NCI-H748 (cell line): ENCODE measurements around the gene NSMF.

Experiments used
- DNase-seq: peaks from one replicate; lab custom pipeline; 2025; ENCODE audit not compliant: unreplicated experiment; lab: John Stamatoyannopoulos, UW

NSMF gene

GRCh38 chr9:137459152-137459600 lies at the start of gene NSMF:
Gene NSMF (minus strand): TSS chr9:137459334. CDS start chr9:137459102, 232 bp downstream.
- DNase-seq = peak; percentile 90

GRCh38 chr9:137506702-137507171 lies 47.6 kb upstream of the NSMF start:
- DNase-seq = no peak

GRCh38 chr9:137506274-137506673 lies 47.1 kb upstream of the NSMF start:
- DNase-seq = no peak

GRCh38 chr9:137505421-137506140 lies 46.4 kb upstream of the NSMF start:
- DNase-seq = peak; percentile 36

GRCh38 chr9:137504432-137504777 lies 45.3 kb upstream of the NSMF start:
- DNase-seq = peak; percentile 28

- DNase-seq = peak; percentile 56
Measured at GRCh38 chr9:137502008-137502911, 43.1 kb upstream of the NSMF start.

GRCh38 chr9:137501457-137501856 lies 42.3 kb upstream of the NSMF start:
- no peak for DNase-seq

- DNase-seq = no peak
Measured at GRCh38 chr9:137500666-137501397, 41.7 kb upstream of the NSMF start.

- no peak for DNase-seq
Measured at GRCh38 chr9:137499858-137500661, 40.9 kb upstream of the NSMF start.

GRCh38 chr9:137499416-137499815 lies 40.3 kb upstream of the NSMF start:
- no peak for DNase-seq

- DNase-seq = no peak
Measured at GRCh38 chr9:137498720-137499150, 39.6 kb upstream of the NSMF start.

- peak; percentile 21 for DNase-seq
Measured at GRCh38 chr9:137497921-137498719, 39.0 kb upstream of the NSMF start.

GRCh38 chr9:137496601-137497375 lies 37.7 kb upstream of the NSMF start:
- no peak for DNase-seq

GRCh38 chr9:137494550-137495351 lies 35.6 kb upstream of the NSMF start:
- DNase-seq = no peak

- DNase-seq = no peak
Measured at GRCh38 chr9:137494104-137494544, 35.0 kb upstream of the NSMF start.

- no peak for DNase-seq
Measured at GRCh38 chr9:137493364-137494103, 34.4 kb upstream of the NSMF start.
